ENCODE results near the gene KIF3B.

KIF3B gene

DNA sequence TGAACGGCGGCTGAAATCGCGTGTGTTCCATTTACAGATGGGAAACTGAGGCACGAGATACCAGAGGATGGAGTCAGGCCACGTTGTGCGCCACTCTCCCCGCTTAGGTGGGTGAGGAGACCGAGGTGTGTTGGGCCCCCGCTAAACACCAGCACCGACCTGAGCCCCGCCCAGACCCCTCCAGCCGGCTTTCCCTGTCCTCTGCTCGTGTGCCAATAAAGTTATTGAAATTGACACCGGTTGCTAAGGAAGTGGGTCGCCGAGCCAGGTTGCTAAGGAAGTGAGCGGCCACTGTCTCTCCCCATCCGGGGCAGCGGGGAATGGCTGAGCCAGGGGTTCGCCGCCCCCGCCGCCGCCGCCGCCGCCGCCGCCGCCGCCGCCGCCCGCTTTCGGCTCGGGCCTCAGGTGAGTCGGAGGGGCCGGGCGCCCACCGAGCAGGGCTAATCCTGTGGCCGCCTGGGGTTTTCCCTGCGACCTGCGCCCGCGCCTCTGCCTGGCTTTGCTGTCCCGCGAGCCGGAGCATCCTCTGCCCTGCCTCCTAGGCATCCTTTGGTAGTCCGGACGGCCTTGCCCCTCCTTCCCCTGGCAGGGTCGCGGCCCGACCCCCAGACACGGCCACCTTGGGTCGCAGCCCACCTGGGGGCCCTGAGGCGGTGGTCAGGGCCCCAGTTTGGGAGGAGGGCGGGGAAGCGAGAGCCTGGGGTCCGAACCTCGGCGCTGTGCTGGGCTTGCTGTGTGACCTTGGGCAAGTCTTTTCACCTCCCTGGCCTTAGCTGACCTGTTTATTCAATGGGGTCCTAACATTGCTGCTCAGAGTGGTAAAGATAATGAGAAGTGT lies at the start of gene KIF3B:
TSS of gene KIF3B (plus strand) at position 291 of the 838 bp plus-strand sequence. CDS start 32,127 bp downstream, outside the sequence.
- DNase-seq (ENCODE audit: low spot score), result peak; percentile 97
- TF ChIP-seq, protein P1, sequence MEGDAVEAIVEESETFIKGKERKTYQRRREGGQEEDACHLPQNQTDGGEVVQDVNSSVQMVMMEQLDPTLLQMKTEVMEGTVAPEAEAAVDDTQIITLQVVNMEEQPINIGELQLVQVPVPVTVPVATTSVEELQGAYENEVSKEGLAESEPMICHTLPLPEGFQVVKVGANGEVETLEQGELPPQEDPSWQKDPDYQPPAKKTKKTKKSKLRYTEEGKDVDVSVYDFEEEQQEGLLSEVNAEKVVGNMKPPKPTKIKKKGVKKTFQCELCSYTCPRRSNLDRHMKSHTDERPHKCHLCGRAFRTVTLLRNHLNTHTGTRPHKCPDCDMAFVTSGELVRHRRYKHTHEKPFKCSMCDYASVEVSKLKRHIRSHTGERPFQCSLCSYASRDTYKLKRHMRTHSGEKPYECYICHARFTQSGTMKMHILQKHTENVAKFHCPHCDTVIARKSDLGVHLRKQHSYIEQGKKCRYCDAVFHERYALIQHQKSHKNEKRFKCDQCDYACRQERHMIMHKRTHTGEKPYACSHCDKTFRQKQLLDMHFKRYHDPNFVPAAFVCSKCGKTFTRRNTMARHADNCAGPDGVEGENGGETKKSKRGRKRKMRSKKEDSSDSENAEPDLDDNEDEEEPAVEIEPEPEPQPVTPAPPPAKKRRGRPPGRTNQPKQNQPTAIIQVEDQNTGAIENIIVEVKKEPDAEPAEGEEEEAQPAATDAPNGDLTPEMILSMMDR (IDR thresholded peaks at IDR 0.05; ENCODE audit: extremely low read depth, missing control alignments), result no peak

DNA sequence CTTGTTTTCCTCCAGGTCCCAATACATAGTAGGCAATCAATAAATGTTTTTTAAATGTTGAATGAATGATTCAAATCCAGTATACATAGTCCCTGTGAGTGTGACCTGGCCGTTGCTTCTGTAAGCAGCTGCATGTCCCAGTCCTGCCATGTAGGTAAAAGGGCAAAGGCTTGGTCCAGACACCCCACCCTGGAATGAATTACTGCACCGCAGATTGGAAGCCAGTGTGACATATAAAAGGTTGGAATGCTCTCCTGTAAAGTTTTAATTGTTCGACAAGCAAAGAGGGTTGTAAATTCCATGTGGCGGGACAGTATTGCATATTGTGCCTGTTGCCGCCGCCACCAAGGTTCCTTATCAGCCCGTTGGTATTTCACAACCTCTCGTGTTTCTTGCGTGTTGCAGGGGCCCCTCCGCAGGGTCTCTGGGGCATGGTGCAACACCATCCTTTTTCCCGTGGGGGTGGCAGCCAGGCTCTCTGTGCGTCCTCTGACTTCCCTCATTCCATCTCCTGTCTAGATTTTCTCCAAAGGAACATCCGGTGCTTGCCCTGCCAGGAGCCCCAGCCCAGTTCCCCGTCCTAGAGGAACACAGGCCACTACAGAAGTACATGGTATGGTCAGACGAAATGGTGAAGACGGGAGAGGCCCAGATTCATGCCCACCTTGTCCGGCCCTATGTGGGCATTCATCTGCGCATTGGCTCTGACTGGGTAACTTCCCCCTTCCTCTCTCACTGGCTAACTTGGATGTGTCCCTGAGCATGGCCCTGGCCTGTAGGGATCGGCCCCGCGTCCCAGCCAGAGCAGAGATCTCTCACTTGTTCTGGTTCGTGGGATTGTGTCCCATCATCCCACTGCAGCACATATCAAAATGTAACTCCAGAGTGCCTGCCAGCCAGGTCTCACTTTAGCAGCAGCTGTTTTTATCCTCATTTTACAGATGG lies 49.4 kb upstream of the KIF3B start:
- no peak for DNase-seq (ENCODE audit: low spot score)
- TF ChIP-seq, protein P1 (IDR thresholded peaks at IDR 0.05; ENCODE audit: extremely low read depth, missing control alignments), result no peak

DNA sequence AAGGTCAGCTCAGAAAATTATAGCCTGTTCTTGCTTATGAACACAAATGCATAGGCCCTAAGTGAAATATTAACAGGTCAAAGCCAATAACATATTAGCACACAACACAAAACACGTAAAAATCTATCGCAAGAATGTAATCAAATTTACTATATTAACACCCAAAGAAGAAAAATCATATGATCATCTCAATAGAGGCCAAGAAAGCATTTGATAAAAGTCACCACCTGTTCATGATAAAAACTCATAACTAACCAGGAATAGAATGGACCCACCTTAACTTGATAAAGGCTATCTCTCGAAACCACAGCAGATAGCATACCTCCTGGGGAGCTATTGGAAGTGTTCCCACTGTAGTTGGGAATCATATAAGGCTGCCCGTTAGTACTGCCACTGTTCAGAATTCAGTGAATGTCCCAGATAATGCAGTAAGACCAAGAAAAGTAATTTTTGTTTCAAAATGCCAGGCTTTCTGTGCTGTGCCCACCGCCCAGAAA lies 48.2 kb upstream of the KIF3B start:
- DNase-seq (ENCODE audit: low spot score), result no peak
- TF ChIP-seq, protein P1 (IDR thresholded peaks at IDR 0.05; ENCODE audit: extremely low read depth, missing control alignments), result no peak

DNA sequence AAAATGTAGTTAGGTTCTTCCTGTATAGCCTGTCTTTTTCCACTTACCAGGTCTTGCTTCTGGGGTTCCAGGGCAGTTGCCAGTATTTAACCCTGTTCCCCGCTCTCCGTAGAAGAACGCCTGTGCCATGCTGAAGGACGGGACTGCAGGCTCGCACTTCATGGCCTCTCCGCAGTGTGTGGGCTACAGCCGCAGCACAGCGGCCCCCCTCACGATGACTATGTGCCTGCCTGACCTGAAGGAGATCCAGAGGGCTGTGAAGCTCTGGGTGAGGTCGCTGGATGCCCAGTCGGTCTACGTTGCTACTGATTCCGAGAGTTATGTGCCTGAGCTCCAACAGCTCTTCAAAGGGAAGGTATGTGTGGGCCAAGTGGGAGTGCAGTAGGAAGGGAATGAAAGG lies 46.7 kb upstream of the KIF3B start:
- TF ChIP-seq, protein P1 (IDR thresholded peaks at IDR 0.05; ENCODE audit: extremely low read depth, missing control alignments), result no peak
- DNase-seq (ENCODE audit: low spot score), result no peak

DNA sequence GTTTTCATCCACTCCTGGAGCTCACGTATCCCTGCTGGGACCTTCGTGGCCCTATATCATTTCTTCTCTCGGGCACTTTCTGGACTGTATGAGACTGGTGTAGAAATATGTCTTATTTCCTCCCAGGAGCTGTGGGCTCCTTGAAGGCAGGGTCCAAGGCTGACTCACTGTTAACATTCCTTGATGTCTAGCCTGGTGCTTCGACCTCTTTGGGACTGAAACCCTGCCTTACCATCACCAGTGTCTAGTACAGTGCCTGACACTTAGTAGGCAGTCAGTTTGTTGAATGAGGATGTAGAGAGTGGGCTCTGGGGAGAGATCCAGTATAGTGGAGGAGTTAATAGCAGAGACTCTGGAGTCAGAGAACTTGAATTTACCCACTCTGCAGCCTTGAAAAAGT lies 46.2 kb upstream of the KIF3B start:
- DNase-seq (ENCODE audit: low spot score), result no peak
- TF ChIP-seq, protein P1 (IDR thresholded peaks at IDR 0.05; ENCODE audit: extremely low read depth, missing control alignments), result no peak

DNA sequence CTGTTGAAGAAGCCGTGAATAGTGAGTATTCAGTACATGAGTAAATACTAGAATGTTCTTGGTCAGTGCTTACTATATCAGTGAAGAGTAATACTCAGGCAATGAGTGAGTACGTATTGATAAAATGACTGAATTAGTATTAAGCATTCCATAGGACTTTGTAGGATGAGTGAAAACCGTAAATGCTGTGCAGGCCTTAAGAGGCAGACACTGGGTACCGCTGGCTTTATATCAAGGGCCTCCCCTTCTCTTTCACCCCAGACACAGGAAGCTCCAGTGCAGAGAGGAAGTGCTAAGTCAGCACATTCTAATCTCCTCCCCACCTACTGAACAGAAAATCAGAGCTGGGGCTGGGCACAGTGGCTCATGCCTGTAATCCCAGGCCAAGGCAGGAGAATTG lies 45.6 kb upstream of the KIF3B start:
- peak; percentile 36 for DNase-seq (ENCODE audit: low spot score)
- TF ChIP-seq, protein P1 (IDR thresholded peaks at IDR 0.05; ENCODE audit: extremely low read depth, missing control alignments), result no peak
